Sigmoid colon (tissue), 4 donors: ENCODE measurements around the gene RAD51.

ENCODE experiments used
- POLR2A ChIP-seq, 2 donors: fragments of 450-650 bp; IDR thresholded peaks; one replicate each; pipeline ENCODE4 v1.6.1; 2016; ENCODE audit warnings: antibody characterized with exemption in 2 of 2, mild to moderate bottlenecking in 2 of 2, moderate library complexity in 2 of 2
- POLR2AphosphoS5 ChIP-seq, 4 donors: sonication (generic); formaldehyde crosslinking; IDR thresholded peaks; one replicate each; pipeline ENCODE4 v1.6.1; 2017; ENCODE audit warnings: antibody characterized with exemption in 4 of 4
- TF ChIP-seq, protein P1 (sequence below), 4 experiments: fragments of 450-650 bp in 3 of 4; fragments of 200-600 bp in 1 of 4; IDR thresholded peaks; one replicate each; pipeline ENCODE4 v1.5.1; 2016 to 2019; ENCODE audit warnings: antibody characterized with exemption in 4 of 4, mild to moderate bottlenecking in 3 of 4, moderate library complexity in 2 of 4

GRCh38 chr15:40776537-40777141, 81.7 kb downstream of the RAD51 start:
- TF ChIP-seq POLR2A (IDR thresholded peaks at IDR 0.05) (no peak), POLR2AphosphoS5 (IDR thresholded peaks at IDR 0.05) (no peak)
- TF ChIP-seq, protein P1, sequence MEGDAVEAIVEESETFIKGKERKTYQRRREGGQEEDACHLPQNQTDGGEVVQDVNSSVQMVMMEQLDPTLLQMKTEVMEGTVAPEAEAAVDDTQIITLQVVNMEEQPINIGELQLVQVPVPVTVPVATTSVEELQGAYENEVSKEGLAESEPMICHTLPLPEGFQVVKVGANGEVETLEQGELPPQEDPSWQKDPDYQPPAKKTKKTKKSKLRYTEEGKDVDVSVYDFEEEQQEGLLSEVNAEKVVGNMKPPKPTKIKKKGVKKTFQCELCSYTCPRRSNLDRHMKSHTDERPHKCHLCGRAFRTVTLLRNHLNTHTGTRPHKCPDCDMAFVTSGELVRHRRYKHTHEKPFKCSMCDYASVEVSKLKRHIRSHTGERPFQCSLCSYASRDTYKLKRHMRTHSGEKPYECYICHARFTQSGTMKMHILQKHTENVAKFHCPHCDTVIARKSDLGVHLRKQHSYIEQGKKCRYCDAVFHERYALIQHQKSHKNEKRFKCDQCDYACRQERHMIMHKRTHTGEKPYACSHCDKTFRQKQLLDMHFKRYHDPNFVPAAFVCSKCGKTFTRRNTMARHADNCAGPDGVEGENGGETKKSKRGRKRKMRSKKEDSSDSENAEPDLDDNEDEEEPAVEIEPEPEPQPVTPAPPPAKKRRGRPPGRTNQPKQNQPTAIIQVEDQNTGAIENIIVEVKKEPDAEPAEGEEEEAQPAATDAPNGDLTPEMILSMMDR (IDR thresholded peaks at IDR 0.05) = no peak
